GM19023 (cell line): ENCODE measurements around the gene GALNT6.
"Not testable (repeated sequence)": the region's sequence is repeated elsewhere in the genome, so short reads cannot be mapped to it uniquely, and the experiment has no call there.

Experiments
- ATAC-seq: cut with Tn5 transposase; IDR thresholded peaks from one replicate; pipeline ENCODE4 v1.9.1; 2021; ENCODE audit warnings: mild to moderate bottlenecking, moderate library complexity; ENCODE audit not compliant: unreplicated experiment

GALNT6 gene

GRCh38 chr12:51358496-51358895, 32.7 kb downstream of the GALNT6 start:
- ATAC-seq = no peak

- peak; percentile 62 for ATAC-seq
These were observed 33.7 kb downstream of the GALNT6 start for GRCh38 chr12:51357374-51358047.

GRCh38 chr12:51351913-51352532, 39.2 kb downstream of the GALNT6 start:
- no peak for ATAC-seq

GRCh38 chr12:51349026-51349425, 42.2 kb downstream of the GALNT6 start:
- ATAC-seq = no peak

- no peak for ATAC-seq
These were observed 43.1 kb downstream of the GALNT6 start for GRCh38 chr12:51348116-51348515.

GRCh38 chr12:51346581-51346980, 44.6 kb downstream of the GALNT6 start, which contains the start of gene CELA1:
Gene CELA1, minus strand, starts transcription at chr12:51346679. Its CDS starts 41 bp downstream, at chr12:51346638.
- no peak for ATAC-seq

- ATAC-seq = no peak
These were observed 45.5 kb downstream of the GALNT6 start for GRCh38 chr12:51345681-51346080.

DNA sequence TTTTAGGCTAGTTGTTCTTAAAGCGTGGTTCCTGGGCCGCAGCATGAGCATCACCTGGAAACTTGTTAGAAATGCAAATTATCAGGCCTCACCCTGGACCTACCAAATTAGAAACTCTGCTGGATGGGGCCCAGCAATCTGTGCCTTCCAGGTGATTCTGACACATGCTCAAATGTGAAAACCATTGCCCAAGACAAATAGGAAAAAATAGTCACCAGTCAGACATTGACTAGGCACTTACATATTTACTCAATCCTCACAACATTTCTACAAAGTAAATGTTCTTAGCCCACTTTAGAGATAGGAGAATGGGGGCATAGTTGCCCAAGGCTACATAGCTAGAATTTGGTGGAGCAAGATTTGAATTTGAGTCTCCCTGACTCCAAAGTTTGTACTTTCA, 48.0 kb downstream of the GALNT6 start:
- ATAC-seq = no peak

DNA sequence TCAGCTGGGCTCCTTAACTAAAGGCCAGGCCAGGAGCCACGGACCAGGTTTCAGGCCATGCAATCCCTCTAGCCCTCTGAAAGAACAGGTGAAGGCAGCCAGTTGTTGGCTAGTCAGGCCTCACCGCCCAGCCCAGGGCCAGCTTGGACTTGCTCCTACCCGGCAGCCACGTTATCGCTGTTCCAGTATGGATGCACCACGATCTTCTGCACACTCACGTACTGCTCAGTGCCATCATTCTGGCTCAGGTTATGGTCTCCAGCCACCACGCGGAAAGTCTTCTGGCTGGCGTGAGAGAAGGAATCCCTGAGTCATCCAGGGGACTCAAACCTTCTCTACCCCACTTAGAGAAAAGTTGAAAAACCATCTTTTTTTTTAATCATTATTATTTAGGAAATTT, 48.8 kb downstream of the GALNT6 start:
- no peak for ATAC-seq

DNA sequence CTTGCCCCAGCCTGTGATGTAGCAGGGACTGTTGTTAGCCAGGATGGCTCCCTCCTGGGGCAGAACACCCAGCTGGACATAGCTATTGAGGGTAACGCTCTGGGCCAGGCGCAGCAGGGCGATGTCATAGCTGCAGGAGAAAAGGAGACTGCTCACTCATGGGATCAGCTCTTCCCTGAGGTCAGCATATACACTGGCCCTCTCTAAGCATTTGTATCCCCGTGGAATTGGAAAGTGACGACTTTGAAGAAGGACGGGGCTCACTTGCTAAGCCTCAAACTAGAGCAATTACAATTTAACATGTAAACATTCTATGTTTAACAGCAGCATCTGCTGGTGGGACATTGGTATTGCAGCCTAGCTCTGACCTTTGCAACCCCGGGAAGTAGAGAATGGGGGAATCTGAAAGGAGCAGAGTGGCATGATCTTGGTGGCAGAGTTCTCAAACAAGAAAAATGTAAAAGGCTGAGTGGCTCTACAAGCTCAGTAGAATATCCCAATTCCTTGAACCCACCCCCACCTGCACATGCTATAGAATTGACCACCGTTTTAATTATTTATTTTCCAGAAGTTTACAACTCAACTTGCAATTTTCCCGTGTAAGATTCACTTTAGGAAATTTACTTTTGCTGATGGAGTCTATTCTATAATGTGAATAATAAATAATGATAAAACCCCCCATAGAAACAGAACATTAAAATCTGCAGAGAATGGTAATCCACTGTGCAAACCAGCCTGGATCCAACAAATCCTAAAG, 49.8 kb downstream of the GALNT6 start:
- no peak for ATAC-seq

GRCh38 chr12:51339750-51340149, 51.5 kb downstream of the GALNT6 start:
- no peak for ATAC-seq

- ATAC-seq = not testable (repeated sequence)
These were observed 53.9 kb downstream of the GALNT6 start for GRCh38 chr12:51337336-51337735.

DNA sequence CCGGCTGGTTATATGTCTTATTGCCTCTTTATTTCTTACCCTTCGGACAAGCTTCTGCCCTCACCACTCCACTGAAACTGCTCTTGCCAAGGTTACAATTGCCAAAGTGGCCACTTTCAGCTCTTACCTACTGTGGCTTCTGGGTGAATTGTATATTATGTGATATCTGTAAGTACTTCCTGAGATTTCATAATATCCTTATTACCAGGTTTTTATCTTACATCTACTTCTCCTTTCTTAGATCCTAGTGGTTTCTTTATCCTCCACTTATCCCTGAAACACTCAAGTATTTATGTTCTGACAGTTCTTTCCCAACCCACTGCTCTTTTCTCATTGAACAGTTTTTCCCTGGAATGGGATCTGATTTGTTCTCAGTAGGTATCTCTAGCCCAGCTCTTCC, 55.3 kb downstream of the GALNT6 start:
- no peak for ATAC-seq

- ATAC-seq = no peak
These were observed 56.4 kb downstream of the GALNT6 start for GRCh38 chr12:51334764-51335163.

DNA sequence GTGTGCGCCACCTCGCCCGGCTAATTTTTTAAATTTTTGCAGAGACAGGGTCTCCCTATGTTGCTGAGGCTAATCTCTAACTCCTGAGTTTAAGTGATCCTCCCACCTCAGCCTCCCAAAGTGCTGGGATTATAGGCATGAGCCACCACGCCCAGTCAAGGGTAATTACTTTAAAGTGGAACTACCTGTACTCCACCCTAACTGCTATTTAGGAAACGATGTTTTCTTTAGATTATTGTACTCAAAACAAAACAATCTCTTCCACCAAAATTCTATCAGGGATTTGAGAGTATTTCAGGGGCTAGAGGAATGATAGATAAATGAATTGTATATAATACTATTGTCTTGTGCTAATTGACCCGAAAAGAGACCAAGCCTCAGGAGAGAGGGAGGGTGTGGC, 57.7 kb downstream of the GALNT6 start:
- no peak for ATAC-seq

DNA sequence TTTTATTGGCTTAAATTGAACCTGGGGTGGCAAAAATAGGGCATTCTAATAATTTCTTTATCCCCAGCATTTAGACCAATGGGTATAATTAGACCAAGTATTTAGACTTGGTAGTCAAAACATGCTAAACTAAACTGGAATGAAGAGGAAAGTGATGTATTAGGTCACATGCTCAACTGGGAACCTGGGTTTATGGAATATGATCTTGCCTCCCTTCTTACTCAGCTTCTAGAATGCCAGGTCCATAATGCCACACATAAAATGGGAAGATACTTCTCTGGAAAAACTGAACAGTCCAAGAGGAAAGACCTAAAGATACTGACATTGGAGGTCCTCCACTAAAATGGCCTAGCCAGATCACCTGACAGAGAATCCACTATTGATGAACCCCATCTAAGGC, 61.0 kb downstream of the GALNT6 start:
- no peak for ATAC-seq

DNA sequence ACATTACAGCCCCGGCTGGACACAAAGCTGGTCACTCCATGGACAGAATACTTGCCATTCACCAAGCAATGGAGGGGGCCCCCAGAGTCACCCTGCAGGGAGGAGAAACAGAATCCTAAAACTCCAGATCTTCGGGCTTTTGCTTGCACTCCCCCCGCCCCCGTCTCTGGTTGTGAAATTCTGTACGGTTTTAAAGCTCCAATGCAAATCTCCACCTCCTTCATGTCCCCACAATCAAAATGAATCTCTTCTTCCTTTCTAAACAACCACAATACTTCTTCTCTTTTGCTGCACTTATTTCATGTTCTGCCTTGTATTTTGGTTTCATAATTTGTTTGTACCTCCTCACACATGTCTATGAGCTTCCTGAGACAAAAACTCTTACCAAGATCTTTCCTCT, 61.5 kb downstream of the GALNT6 start:
- no peak for ATAC-seq

DNA sequence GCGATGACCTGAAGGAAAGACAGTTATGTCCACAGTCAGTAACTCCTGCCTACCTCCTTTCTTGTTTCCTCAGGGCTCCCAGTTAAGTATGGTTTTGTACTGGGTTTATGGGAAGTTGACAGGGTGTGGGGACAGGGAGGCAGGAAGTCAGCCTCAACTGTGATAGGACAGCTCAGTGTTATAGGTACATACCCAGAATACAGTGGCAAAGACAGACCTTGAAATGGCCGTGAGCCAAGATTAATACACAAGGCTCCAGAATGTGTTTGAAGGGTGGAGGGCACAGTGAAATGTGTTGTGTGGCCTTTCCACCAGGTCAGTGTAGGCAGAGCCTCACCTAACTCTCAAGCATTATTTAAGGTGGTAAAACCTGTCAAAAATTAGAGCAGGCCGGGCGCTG, 62.6 kb downstream of the GALNT6 start:
- no peak for ATAC-seq

DNA sequence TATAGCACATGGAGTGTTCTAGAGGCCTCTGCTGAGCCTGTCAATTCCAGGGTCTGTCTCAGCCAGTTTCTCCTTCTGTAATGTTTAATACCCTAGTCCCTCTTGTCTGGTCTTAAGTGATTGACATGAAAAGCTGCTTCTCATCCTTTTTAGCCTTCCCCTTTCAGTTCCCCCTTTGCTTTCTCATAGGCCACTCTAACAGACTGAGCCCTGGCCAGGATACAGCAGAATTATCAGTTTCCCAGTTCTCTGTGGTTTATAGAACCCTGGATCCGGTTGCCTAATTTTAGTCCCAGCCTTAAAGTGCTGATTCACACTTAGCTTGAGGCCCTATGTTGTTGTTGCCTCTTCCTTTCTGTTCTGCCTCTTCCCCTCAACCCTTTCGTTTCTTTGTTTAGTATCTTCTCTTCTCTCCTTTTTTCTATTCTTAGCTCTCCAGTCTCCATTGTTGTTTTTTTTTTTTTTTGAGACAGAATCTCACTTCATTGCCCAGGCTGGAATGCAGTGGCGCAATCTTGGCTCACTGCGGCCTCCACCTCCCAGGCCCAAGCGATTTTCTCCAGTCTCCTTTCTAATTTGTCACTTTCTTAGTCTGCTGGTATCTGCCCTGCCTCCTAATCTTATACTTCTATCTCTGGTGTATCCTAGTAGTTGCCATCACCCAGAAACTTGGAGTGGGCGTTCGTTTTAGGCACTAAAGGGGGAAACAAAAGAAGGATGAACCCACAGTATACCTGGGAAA, 64.3 kb downstream of the GALNT6 start:
- ATAC-seq = peak; percentile 46

DNA sequence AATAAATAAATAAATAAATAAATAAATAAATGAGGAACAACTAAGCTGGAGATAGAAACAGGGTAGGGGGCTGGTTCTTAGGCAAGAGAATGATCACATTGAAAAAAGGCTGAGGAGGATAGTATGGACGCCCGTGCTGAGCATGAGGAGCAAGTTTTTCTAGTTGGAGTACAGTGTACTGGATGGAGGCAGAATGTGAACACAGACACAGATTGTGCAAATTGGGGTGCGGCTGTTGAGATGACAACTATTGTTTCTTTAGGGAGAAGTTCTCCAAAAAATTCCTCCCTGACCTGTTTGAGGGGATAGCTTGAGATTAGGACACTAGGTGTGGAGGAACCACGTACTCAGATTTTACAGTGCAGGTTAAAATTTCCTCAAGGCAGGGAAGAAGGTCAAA, 66.3 kb downstream of the GALNT6 start:
- no peak for ATAC-seq
